Mucosa of stomach (tissue), 1 donor: Measurements from ENCODE around the gene H1-8.

ENCODE experiments used
- H3K27me3 ChIP-seq: one replicate; pipeline ENCODE4 v1.7.0; 2013; ENCODE audit warnings: mild to moderate bottlenecking, low read length; ENCODE audit not compliant: control insufficient read depth, insufficient read depth
- H3K36me3 ChIP-seq: one replicate; pipeline ENCODE4 v1.7.0; 2013; ENCODE audit warnings: low read length; ENCODE audit not compliant: control insufficient read depth, insufficient read depth
- H3K4me1 ChIP-seq: one replicate; pipeline ENCODE4 v1.7.0; 2013; ENCODE audit warnings: mild to moderate bottlenecking, low read length; ENCODE audit not compliant: control insufficient read depth, insufficient read depth
- H3K4me3 ChIP-seq: one replicate; pipeline ENCODE4 v1.7.0; 2013; ENCODE audit warnings: low read length
- H3K9ac ChIP-seq: one replicate; pipeline ENCODE4 v1.7.0; 2013; ENCODE audit warnings: mild to moderate bottlenecking, low read length, moderate library complexity
- H3K9me3 ChIP-seq: one replicate; pipeline ENCODE4 v1.7.0; 2013; ENCODE audit warnings: mild to moderate bottlenecking, low read length, moderate library complexity; ENCODE audit not compliant: control insufficient read depth
- donor health status: Pancreatic carcinoma.

The H1-8 gene

DNA sequence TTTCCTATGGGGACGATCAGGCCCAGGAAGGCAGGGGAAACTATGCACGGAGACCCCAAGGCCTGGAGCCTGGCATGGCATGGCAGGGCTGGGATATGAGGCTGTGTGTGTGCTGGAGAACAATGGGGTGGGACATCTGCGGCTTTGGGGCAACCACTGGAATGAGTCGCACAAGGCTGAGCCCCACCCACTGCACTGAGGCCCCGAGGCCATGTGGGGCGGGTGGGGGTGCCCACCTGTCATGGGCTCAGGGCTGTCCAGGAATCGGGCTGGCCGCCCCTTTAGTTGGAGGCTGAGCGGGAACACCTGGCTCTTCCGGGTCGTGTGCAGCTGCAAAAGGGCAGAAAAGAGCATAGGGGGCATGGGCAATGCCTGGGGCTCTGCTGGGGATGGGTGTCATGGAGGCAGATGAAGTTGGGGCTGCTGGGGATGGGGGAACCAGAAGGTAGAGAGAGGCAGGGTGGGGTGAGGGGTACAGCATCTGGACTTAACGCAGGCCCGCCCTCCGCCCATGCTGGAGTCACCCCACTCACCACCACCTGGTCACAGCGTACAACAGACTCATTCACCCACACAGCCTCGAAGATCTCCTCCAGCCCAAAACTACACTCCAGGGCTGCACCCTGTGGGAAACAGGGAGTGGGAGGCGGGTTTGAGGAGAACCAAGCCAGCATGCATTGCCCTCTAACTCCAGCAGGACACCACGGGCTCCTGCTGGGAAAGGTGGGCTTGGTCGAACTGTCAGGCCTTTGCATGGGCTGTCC lies 32.4 kb downstream of the H1-8 start:
- Histone ChIP-seq H3K9me3 (no peaks in the 10 kb centered on the region), H3K9ac (no peak overlapping the region), H3K4me1 (peaks cover 26% of the 10 kb centered on the region), H3K36me3 (no peaks in the 10 kb centered on the region), H3K4me3 (no peak overlapping the region), H3K27me3 (no peaks in the 10 kb centered on the region)

DNA sequence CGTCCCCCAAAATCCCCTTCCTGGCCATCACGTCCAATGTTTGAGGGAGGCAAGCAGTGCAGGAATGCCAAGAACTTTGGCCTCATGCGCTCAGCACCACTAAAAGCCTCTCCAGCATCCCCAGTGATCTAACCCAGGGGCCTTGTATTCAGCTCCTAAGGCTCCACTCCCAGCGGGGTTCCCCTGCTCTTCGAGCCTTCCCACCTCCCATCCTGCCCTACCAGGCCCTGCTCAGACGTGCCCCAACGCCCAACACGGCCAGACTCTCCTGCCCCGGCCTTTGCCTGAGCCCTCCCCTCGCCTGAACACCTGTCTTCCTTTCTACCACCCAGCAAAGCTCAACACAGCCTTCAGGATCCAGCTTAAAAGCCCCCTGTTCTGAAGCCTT lies 33.0 kb downstream of the H1-8 start:
- Histone ChIP-seq H3K27me3 (no peaks in the 10 kb centered on the region), H3K9ac (no peak overlapping the region), H3K4me1 (peaks cover 26% of the 10 kb centered on the region), H3K9me3 (no peaks in the 10 kb centered on the region), H3K36me3 (no peaks in the 10 kb centered on the region), H3K4me3 (no peak overlapping the region)

DNA sequence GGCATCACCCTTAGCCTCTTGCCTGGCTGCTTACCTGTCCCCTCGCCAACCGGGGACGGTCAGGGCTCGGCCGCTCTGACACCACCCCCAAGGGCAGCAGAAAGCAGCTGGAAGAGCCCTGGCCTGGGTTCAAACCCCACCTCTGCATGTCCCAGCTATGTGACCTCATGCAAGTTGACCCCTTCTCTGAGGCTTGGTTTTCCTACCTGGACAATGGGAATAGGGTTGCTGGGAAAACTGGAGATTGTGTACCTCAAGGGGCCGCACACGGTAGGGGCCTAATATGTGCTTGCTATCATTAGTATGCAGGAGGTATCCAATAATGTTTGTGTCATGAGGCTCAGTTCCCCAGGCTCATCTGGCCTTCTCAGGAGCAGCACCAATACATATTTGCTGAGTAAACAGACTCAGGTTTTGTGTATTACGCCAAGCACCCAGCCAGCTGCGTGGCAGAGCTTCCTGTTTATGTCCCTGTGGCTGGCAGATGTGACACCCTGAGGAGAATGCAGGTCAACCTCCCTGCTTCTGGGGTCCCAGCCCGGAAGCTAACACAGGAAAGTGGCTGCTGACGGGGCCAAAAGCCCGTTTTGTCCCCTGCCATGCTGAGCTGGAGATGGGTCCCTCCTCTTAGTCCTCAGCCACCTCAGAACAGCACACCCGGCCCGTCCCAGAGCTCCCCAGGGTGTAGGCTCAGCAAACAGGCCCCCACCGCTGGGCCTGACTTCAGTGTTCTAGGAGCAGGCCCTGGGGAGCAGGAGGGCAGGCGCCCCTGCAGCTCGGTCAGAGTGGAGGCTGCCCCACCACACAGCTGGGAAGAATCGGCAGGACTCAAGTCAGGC lies 33.8 kb downstream of the H1-8 start:
- Histone ChIP-seq H3K36me3 (no peaks in the 10 kb centered on the region), H3K27me3 (no peaks in the 10 kb centered on the region), H3K9ac (peak overlapping the region; percentile 34), H3K4me1 (peaks cover 26% of the 10 kb centered on the region), H3K9me3 (no peaks in the 10 kb centered on the region), H3K4me3 (no peak overlapping the region)

DNA sequence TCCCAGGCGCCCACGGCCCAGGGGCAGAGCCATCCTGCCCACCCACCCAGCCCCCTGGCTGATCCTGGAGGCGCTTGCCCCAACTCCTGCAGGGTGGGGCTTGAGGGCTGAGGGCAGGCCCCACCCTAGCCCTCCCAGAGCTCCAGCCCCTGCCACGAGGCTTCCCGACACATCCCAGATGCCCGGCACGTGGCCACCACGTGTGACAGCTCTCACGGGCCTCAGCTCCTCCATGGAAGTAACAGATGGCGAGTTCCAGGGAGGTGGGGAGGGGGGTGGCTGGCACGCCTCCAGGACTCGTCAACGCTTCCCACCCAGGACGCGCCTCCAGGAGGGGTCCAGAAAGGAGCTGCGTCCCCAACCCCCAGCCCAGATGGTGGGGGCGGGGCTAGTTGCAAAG lies 34.4 kb downstream of the H1-8 start:
- no peaks in the 10 kb centered on the region for H3K9me3 ChIP-seq
- H3K9ac ChIP-seq: no peak overlapping the region
- H3K4me3 ChIP-seq: no peak overlapping the region
- H3K4me1 ChIP-seq: peaks cover 26% of the 10 kb centered on the region
- no peaks in the 10 kb centered on the region for H3K36me3 ChIP-seq
- no peaks in the 10 kb centered on the region for H3K27me3 ChIP-seq

DNA sequence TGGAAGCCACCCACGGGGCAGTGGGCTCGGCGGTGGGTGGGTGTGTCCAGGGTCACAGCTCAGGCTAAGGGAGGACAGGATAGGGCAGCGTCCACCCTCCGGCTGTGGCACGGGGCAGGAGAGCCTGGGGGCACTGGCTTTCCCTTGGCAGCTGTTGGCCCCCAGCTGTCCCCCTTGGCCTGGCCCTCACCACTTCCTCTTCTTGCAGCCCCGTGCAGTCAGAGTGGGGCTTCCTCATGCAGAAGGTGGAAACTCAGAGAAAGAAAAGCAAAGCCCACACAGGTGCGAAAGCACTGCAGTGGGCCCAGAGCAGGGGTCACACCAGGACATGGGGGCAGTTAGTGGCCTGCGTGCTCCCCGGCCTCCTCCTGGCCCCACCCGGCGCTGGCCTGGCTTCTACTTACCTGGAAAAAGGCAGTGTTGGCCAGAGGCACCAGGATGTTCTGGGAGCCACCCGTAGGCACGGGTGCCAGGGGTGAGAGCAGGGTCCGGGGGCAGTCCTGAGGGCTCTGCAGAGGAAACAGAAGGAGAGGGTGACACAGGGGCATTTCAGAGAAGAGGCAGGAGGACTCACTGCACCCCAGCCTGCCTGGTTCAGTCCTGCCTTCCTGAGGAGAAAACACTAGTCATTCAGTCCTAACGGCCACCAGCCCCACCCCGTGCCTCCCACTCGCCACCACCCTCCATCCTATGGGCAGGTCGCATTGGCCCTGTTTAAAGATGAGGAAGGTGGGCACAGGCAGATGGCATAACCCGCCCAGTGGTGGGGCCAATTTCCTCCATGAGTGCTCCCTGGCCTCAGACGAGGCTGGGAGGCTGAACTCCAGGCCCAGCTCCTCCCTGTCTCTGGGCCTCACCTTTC lies 35.2 kb downstream of the H1-8 start:
- Histone ChIP-seq H3K36me3 (no peaks in the 10 kb centered on the region), H3K9me3 (no peaks in the 10 kb centered on the region)

DNA sequence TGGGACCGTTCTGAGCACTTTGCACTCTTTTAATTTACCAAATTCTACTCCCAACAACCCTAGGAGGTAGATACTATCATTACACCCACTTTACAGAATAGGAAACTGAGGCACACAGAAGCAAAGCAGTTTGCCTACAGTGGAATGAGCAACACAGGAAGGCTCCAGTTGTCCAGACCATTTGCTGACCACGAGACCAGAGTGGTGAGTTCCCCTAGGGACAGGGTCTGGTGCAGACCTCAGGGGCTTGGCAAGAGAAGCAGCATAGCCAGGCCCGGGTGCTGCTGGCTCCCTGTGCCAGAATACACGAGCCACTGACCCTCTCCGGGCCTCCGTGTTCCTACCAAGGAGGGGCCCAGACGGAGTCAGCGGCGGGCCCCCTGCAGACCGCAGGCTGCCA lies 37.0 kb downstream of the H1-8 start:
- no peaks in the 10 kb centered on the region for H3K27me3 ChIP-seq
- H3K4me3 ChIP-seq: no peak overlapping the region
- H3K9me3 ChIP-seq: no peaks in the 10 kb centered on the region
- no peaks in the 10 kb centered on the region for H3K36me3 ChIP-seq
- peaks cover 26% of the 10 kb centered on the region for H3K4me1 ChIP-seq
- H3K9ac ChIP-seq: no peak overlapping the region

More for the DNA sequence above, 35.2 kb downstream of the H1-8 start:
- Histone ChIP-seq H3K27me3 (no peaks in the 10 kb centered on the region), H3K4me1 (peaks cover 26% of the 10 kb centered on the region), H3K9ac (no peak overlapping the region), H3K4me3 (no peak overlapping the region)

DNA sequence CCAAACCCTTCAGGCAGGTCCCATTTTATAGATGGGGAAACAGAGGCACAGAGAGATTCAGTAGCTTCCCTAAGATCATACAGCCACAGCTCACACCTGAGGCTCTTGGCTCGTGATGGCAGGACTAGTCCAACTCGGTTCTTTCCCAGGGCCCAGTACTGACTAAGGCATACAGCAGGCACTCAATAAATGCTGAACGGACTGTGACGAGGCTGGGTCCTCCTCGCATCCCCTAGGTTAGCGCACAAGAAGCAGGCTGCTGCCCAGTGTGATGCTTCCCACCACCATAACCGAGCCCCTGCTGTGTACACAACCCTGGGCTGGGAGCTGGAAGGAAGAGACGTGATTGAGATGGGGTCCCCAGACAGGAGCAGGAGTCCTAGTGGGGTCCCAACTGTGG lies 38.6 kb downstream of the H1-8 start:
- no peaks in the 10 kb centered on the region for H3K27me3 ChIP-seq
- no peak overlapping the region for H3K9ac ChIP-seq
- H3K36me3 ChIP-seq: no peaks in the 10 kb centered on the region
- H3K4me3 ChIP-seq: no peak overlapping the region
- no peaks in the 10 kb centered on the region for H3K9me3 ChIP-seq
- peaks cover 18% of the 10 kb centered on the region for H3K4me1 ChIP-seq

DNA sequence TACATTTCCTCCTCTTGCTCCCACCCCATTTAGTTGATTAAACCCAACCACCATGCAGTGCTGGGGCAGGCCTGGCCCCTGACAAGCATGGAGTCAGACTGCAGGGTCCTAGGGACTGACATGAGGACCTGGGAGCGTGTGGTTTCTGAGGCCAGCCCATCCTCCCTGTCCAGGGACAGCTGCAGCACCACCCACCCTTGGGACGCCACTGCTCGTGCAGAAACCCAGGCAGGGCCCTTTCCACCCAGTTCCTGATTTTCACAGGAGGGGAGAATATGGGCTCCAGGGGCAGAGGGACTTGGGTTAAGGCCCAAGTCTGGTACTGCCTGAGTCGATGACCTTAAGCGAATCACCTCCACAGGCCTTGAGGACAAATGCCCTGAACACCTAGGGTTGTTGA lies 39.8 kb downstream of the H1-8 start:
- Histone ChIP-seq H3K9ac (no peak overlapping the region), H3K9me3 (no peaks in the 10 kb centered on the region), H3K4me1 (peaks cover 9% of the 10 kb centered on the region), H3K4me3 (no peak overlapping the region), H3K27me3 (no peaks in the 10 kb centered on the region), H3K36me3 (no peaks in the 10 kb centered on the region)

DNA sequence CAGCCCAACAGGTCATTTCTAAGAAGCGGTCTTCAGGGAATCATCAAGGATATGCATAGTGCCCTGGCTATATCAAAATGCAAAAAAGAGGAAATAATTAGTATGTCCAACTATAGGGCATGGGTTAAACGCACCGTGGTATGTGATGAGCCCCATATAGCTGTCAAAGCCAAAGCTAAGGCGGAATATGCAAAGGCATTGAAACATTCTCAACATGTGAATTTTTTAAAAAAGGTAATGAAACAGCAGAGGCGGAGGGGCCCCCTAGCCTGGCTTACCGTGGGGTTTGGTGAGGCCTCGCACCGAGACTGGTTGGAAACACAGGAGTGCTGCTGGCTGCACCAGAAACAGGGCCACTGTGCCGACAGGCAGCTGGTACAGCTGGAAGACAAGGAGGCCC lies 40.3 kb downstream of the H1-8 start:
- peaks cover 6% of the 10 kb centered on the region for H3K4me1 ChIP-seq

DNA sequence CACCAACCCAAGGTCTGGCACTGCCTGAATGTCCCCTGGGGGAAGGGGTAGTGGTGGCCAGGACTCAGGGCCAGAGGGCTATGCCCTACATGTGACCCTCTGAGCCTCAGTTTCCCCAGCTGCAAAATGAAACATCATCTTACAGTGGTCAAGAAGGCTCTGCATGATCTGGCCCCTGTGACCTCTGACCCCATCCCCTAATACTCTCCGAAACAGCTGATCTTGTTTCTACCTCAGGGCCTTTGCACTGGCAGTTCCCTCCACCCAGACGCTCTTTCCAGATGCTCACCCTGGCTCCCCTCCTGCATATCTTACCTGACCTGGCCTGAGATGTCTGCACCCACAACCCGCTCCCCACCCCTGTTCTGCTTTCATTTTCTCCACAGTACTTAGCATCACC lies 41.7 kb downstream of the H1-8 start:
- H3K4me3 ChIP-seq: no peak overlapping the region
- H3K4me1 ChIP-seq: no peaks in the 10 kb centered on the region
- H3K27me3 ChIP-seq: no peaks in the 10 kb centered on the region
- H3K9ac ChIP-seq: no peak overlapping the region
- no peaks in the 10 kb centered on the region for H3K36me3 ChIP-seq
- H3K9me3 ChIP-seq: no peaks in the 10 kb centered on the region

More for the DNA sequence above, 40.3 kb downstream of the H1-8 start:
- Histone ChIP-seq H3K9me3 (no peaks in the 10 kb centered on the region), H3K36me3 (no peaks in the 10 kb centered on the region), H3K27me3 (no peaks in the 10 kb centered on the region), H3K9ac (no peak overlapping the region), H3K4me3 (no peak overlapping the region)

DNA sequence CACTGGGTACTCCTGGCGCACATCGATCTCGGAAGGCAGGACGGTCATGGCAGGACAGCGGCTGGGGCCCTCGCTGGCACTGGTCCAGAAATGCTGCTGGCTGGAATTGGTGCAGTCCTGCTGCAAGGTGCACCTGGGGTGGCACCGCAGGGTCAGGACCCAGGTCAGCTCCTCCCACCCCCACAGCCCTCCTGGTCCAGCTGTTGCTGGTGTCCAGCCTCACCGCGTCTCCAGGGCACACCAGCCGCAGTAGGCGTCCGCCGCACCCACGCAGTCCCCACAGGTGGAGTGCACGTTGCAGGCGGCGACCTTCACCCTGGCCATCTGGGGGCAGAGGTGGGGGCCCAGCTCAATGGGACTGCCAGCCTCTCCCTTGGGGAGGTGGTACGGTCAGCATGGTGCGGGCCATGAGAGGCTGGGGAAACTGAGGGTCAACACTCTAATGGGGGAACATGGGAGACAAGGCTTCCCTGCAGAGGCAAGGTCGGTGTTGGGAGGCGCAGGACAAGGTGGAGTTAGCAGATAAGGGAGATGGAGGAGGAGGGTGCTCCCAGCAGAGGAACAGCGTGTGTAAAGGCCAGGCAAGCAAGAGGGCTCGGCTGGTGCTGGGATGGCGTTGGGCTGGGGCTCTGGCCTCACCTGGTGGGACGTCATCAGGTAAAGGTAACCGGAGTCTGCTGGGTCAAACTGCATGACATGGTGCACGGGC lies 43.1 kb downstream of the H1-8 start:
- no peak overlapping the region for H3K4me3 ChIP-seq
- no peaks in the 10 kb centered on the region for H3K27me3 ChIP-seq
- H3K9ac ChIP-seq: no peak overlapping the region
- no peaks in the 10 kb centered on the region for H3K36me3 ChIP-seq
- H3K9me3 ChIP-seq: no peaks in the 10 kb centered on the region
- H3K4me1 ChIP-seq: no peaks in the 10 kb centered on the region
